Chondrocyte (in vitro differentiated cells): ENCODE data around the gene GPC6. TPM values are rescaled to one million over a fixed set of nuclear protein-coding genes. Genes with fewer than 3 reads are reported as not detected.

Experiments
- DNase-seq: peaks from one replicate; pipeline ENCODE4 v3.0.0; 2021; ENCODE audit warnings: mixed read lengths, low spot score
- H3K27ac Mint-ChIP-seq: one replicate; pipeline ENCODE4 v1.8.0; 2021; ENCODE audit warnings: mild to moderate bottlenecking, moderate library complexity, mixed read lengths; ENCODE audit not compliant: unreplicated experiment
- H3K27me3 Mint-ChIP-seq: 2 replicates; pipeline ENCODE4 v1.8.0; 2021; ENCODE audit warnings: low read depth, mixed read lengths
- H3K36me3 Mint-ChIP-seq: 2 replicates; pipeline ENCODE4 v1.8.0; 2021; ENCODE audit warnings: low read depth, mixed read lengths
- H3K4me1 Mint-ChIP-seq: 2 replicates; pipeline ENCODE4 v1.8.0; 2021; ENCODE audit warnings: low read depth, mild to moderate bottlenecking, mixed read lengths
- H3K4me3 Mint-ChIP-seq: one replicate; pipeline ENCODE4 v1.8.0; 2021; ENCODE audit warnings: mild to moderate bottlenecking, moderate library complexity, mixed read lengths; ENCODE audit not compliant: unreplicated experiment
- H3K9me3 Mint-ChIP-seq: 2 replicates; pipeline ENCODE4 v1.8.0; 2021; ENCODE audit warnings: low read depth, mixed read lengths
- CTCF ChIP-seq: fragments of 200-600 bp; sonication (generic); IDR thresholded peaks from 2 replicates; pipeline ENCODE4 v1.5.0; 2021; ENCODE audit warnings: antibody characterized with exemption, mild to moderate bottlenecking, moderate library complexity
- total RNA-seq: library from RNA; stranded (reverse); gene quantifications from 3 replicates; pipeline ENCODE4 v1.2.1, GENCODE V29; 2021

GPC6 gene
- total RNA-seq, 1 donor from 2014 or later = 76.1 TPM

- no peak overlapping the region for H3K27ac Mint-ChIP-seq
- no peaks in the 10 kb centered on the region for H3K9me3 Mint-ChIP-seq
- no peak overlapping the region for H3K4me3 Mint-ChIP-seq
- DNase-seq = no peak
- no peaks in the 10 kb centered on the region for H3K36me3 Mint-ChIP-seq
- TF ChIP-seq CTCF = no peak
- H3K4me1 Mint-ChIP-seq = peaks cover 13% of the 10 kb centered on the region
- no peaks in the 10 kb centered on the region for H3K27me3 Mint-ChIP-seq
Observed at GRCh38 chr13:93388701-93389100, 162.1 kb downstream of the GPC6 start.

- H3K4me3 Mint-ChIP-seq = no peak overlapping the region
- peaks cover 42% of the 10 kb centered on the region for H3K4me1 Mint-ChIP-seq
- no peak for TF ChIP-seq CTCF
- no peak for DNase-seq
- H3K27ac Mint-ChIP-seq = no peak overlapping the region
- no peaks in the 10 kb centered on the region for H3K9me3 Mint-ChIP-seq
- H3K27me3 Mint-ChIP-seq = no peaks in the 10 kb centered on the region
- H3K36me3 Mint-ChIP-seq = peaks cover 1% of the 10 kb centered on the region
Observed at GRCh38 chr13:93397619-93398018, 171.0 kb downstream of the GPC6 start.

DNA sequence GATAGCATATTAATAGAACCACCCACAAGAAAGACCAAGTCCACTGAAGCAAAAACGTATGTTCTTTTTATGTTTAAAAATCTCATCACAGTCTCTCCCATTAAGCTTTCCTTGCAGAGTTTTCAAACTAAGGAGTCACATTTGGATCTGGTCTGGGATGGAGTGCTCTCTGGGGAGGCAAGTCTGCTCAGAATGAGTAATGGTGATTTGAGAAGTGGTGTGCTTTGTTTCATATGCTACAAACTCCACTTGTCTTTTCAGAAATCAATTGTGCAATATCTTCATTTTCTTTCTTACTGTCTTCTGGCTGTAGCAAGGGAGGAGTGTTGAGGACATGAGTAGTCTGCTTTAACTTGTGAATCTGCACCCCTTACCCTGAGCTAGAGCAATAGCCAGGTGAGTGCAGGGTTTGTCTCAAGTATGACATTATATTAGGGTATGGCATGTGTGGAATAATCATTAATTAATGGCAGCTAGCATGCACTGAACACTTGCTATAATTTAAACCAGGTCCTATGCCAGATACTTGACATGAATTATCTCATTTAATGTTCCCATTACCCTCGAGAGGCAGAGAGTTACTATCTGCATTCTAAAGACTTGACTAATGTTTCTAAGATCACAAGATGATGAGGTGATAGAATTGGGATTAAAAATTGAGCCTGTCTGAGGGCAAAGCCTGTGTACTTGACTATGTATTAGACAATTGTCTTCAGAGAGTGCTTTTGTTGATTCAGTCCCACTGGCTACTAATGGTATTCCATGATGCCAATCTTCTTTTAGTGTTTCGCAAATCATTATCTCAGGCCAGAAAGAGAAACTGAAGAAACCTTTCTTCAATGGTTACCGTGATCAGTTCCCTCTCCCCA is 171.8 kb downstream of the GPC6 start:
- Mint-ChIP-seq H3K4me1 (peaks cover 42% of the 10 kb centered on the region), H3K4me3 (no peak overlapping the region), H3K27me3 (no peaks in the 10 kb centered on the region), H3K27ac (no peak overlapping the region), H3K36me3 (peaks cover 1% of the 10 kb centered on the region), H3K9me3 (no peaks in the 10 kb centered on the region)
- DNase-seq = no peak
- no peak for TF ChIP-seq CTCF

DNA sequence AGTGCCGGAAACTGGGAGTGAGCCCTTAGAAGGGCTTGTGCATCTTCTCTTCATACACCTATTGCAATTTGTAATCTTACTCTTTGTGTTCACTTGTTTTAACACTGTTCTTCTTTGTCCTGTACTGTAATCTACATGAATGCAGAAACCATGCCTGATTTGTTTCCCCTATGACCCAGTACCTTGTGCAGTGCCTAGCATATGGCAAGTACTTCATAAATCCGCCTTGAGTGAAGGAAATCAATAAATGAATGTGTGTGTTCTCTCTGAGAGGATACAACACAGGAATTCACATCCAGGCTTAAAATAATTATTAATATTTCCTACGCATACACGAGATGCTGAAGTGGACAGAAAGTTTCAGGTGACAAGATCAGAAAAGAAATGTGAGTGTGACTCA is 172.6 kb downstream of the GPC6 start:
- Mint-ChIP-seq H3K4me3 (no peak overlapping the region), H3K36me3 (peaks cover 1% of the 10 kb centered on the region), H3K4me1 (peaks cover 42% of the 10 kb centered on the region), H3K9me3 (no peaks in the 10 kb centered on the region), H3K27me3 (no peaks in the 10 kb centered on the region), H3K27ac (no peak overlapping the region)
- DNase-seq = no peak
- no peak for TF ChIP-seq CTCF

GRCh38 chr13:93406136-93406535 is 179.5 kb downstream of the GPC6 start:
- peaks cover 17% of the 10 kb centered on the region for H3K4me1 Mint-ChIP-seq
- no peaks in the 10 kb centered on the region for H3K36me3 Mint-ChIP-seq
- DNase-seq = no peak
- no peak for TF ChIP-seq CTCF
- H3K27me3 Mint-ChIP-seq = no peaks in the 10 kb centered on the region
- no peaks in the 10 kb centered on the region for H3K9me3 Mint-ChIP-seq
- H3K27ac Mint-ChIP-seq = no peak overlapping the region
- H3K4me3 Mint-ChIP-seq = no peak overlapping the region
